ENCODE results near the gene TMEM200B. TPM values are rescaled to one million over a fixed set of nuclear protein-coding genes. Genes with fewer than 3 reads are reported as not detected.

Gene TMEM200B
- total RNA-seq, 1 donor, result not detected

Other genes starting within 250 kb of the TMEM200B start
- gene EPB41, start 209.3 kb downstream of the TMEM200B start, total RNA-seq, result 159 TPM
- gene SRSF4, start 58.0 kb upstream of the TMEM200B start, total RNA-seq, result 55.6 TPM
- gene MECR, start 107.0 kb upstream of the TMEM200B start, total RNA-seq, result 2.1 TPM
- 0.52 TPM for gene PTPRU, start 112.6 kb upstream of the TMEM200B start, total RNA-seq